Natural killer cell treated with Interleukin-12 subunit alpha and Interleukin-12 subunit beta and Interleukin-15 and Interleukin-18, amount 100 ng/mL, for 72 hours (primary cell): Measurements from ENCODE around the gene FEZ2. TPM values are rescaled to one million over a fixed set of nuclear protein-coding genes. Genes with fewer than 3 reads are reported as not detected.

Experiments
- ATAC-seq, 2 donors: fragments of 150-1000 bp; cut with Tn5 transposase in 1 of 2; sonication (Bioruptor Pico), chemical (Tn5 transposase) in 1 of 2; 2 replicates each; pipeline ENCODE4 v1.10.0; 2021
- DNase-seq: peaks from one replicate; pipeline ENCODE4 v3.0.0; 2022; ENCODE audit warnings: low spot score
- H3K27ac Mint-ChIP-seq, 2 donors: 1 replicate in 1 of 2; 2 replicates in 1 of 2; pipeline ENCODE4 v1.8.0; 2022; ENCODE audit warnings: mixed read lengths in 2 of 2, mild to moderate bottlenecking in 1 of 2, moderate library complexity in 1 of 2
- H3K27me3 Mint-ChIP-seq, 2 donors: 1 replicate in 1 of 2; 2 replicates in 1 of 2; pipeline ENCODE4 v1.8.0; 2022; ENCODE audit warnings: mixed read lengths in 2 of 2
- H3K36me3 Mint-ChIP-seq: one replicate; pipeline ENCODE4 v1.8.0; 2022; ENCODE audit warnings: mixed read lengths
- H3K4me1 Mint-ChIP-seq, 2 donors: 1 replicate in 1 of 2; 2 replicates in 1 of 2; pipeline ENCODE4 v1.8.0; 2022; ENCODE audit warnings: low read depth in 2 of 2, mixed read lengths in 2 of 2, mild to moderate bottlenecking in 1 of 2
- H3K4me3 Mint-ChIP-seq: one replicate; pipeline ENCODE4 v1.8.0; 2022; ENCODE audit warnings: mixed read lengths
- H3K9me3 Mint-ChIP-seq: 2 replicates; pipeline ENCODE4 v1.8.0; 2022; ENCODE audit warnings: mixed read lengths
- total RNA-seq, 2 donors: library from RNA; stranded (reverse); gene quantifications; one replicate each; pipeline ENCODE4 v1.2.3, GENCODE V29; 2022

The FEZ2 gene
- total RNA-seq, 2 donors from 2014 or later: 15.3 to 18.1 TPM

DNA sequence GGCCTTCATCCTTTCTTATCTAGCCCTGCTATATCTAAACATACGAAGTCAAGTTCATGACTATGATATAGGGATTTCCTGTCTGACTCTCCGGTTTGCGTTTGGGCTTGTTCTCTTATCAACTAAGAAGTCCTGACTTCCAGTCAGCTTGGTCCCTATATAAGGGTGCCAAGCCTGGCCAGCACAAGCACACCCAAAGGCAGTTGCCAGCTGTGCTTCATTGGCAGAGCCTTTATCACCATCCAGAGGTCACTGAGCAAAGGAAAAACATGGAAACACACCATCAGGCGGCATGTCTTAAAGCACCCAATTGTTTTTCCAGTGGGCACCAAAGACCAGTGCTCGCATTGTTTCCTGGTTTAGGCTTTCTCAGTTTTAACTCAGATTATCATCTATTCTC is 72.7 kb downstream of the FEZ2 start:
- Mint-ChIP-seq H3K27ac (no peak overlapping the region), H3K4me1 (peaks cover 10 to 13% of the 10 kb centered on the region in 2 donors), H3K4me3 (no peak overlapping the region), H3K27me3 (no peaks in the 10 kb centered on the region), H3K9me3 (no peaks in the 10 kb centered on the region), H3K36me3 (no peaks in the 10 kb centered on the region)
- ATAC-seq: no peak
- DNase-seq: no peak

DNA sequence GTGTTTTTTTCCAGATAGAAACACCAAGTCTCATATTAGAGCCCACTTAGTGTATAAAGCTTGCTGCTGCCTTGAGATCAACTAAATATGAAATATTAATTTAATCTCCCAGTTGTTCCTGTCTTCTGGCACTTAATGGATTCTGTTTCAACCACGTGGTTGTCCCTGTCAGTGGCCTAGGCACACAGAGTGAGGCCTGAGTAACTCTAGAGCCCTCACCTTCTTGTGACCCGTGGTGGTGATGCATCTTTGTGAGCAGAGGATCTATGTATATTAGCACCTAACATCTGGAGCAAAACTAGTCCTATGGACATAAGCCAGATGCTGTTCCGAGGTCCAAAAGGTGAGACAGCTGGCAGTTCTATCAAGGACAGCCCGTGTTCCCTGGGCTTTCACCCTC is 74.8 kb downstream of the FEZ2 start:
- Mint-ChIP-seq H3K4me3 (no peak overlapping the region), H3K4me1 (peaks cover 2 to 4% of the 10 kb centered on the region in 2 donors), H3K9me3 (no peaks in the 10 kb centered on the region), H3K27ac (no peak overlapping the region), H3K36me3 (no peaks in the 10 kb centered on the region), H3K27me3 (no peaks in the 10 kb centered on the region)
- ATAC-seq (no peak), DNase-seq (no peak)

DNA sequence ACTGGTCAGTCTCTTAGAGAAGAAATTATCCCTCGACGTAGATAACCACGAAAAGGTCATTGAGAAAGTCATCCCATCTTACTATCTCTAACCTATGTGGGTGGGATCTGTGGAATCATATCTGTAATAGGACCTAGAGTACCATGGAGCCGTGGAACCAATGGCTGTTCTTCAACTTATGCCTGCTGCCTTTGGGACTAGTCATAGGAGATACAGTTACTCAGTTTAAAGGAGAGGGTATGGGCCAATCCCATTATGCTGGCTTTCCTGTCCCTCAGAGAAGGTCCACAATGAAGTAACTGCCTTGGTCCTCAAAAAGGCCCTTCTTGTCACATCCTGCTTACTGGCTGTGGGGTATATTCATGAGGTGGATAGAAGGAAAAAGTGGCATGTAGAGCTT is 77.5 kb downstream of the FEZ2 start:
- no peaks in the 10 kb centered on the region for H3K9me3 Mint-ChIP-seq
- H3K4me3 Mint-ChIP-seq: no peak overlapping the region
- DNase-seq (no peak), ATAC-seq (no peak)
- peaks cover 7% of the 10 kb centered on the region for H3K36me3 Mint-ChIP-seq
- no peaks in the 10 kb centered on the region for H3K27me3 Mint-ChIP-seq
- no peaks in the 10 kb centered on the region for H3K4me1 Mint-ChIP-seq
- H3K27ac Mint-ChIP-seq: no peak overlapping the region

DNA sequence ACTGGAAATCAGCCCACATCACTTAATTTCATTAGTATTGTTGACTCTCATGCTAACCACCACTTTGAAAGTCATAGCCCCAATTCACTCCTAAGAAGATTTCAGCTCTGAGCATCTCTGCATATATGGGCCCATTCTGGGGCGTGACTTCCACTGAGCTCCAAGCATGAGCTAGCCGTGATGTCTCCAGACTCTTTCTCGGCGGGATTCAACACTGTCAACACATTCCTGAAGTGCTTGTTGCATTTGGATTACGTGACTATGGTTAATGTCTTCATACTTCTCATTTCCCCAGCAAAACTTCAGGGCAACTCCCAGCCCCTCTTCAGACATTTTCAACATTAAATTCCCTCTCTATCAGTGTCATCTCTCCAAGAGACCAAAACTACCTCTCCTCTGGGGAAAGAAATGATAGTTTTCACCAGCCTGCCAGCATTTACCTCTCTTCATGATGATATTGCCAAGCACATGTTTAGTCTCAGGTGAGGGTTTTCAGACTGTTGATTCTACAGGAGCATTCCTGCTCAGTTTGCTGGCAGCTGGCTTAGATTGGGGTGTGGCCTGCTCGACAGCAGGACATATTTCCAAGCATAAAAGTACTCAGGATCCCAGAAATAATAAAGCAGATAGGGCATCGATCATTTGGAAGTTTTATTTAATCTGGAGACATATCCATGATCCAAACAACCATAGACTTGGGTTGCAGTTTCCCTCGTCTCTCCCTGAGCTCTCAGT is 81.7 kb downstream of the FEZ2 start:
- no peak for DNase-seq
- H3K4me3 Mint-ChIP-seq: no peak overlapping the region
- H3K4me1 Mint-ChIP-seq: peaks cover 0 to 3% of the 10 kb centered on the region in 2 donors
- no peaks in the 10 kb centered on the region for H3K9me3 Mint-ChIP-seq
- peaks cover 8% of the 10 kb centered on the region for H3K36me3 Mint-ChIP-seq
- no peaks in the 10 kb centered on the region for H3K27me3 Mint-ChIP-seq
- H3K27ac Mint-ChIP-seq: no peak overlapping the region
- no peak for ATAC-seq

DNA sequence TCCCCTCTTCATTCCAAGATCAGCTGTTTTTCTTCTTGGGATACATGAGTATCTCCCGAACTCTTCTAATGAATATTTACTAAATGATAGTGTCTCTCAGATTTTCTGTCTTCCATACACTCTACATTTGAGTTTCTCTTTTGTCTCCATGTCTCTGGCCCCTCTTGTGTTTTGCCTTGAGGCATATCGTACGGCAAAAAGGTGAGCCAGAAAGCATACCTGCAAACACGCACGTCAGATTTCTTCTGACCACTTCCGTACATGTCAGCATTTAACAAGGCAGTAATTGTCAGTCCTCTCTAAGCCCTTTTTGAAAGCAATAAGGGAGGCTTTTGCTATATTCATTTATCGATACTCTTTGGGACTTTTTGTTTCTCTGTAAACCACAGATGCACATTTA is 82.4 kb downstream of the FEZ2 start:
- Mint-ChIP-seq H3K36me3 (peaks cover 8% of the 10 kb centered on the region), H3K9me3 (no peaks in the 10 kb centered on the region)

DNA sequence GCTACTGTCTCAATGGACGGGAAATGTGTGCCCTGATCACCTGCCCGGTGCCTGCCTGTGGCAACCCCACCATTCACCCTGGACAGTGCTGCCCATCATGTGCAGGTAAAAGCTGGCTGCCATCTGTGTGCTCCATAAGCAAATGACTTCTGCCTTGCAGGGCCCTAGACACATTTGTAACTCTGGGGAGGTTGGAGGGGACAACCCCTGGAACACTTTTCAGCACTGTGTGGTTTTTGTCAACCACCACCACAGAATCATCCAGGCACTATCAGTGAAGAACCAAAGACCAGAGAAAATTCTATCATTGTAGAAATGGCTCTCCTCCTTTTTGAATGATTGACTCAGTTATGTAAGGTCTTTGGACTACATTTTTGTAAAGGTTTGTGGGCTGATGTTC is 84.3 kb downstream of the FEZ2 start:
- peaks cover 0 to 3% of the 10 kb centered on the region in 2 donors for H3K4me1 Mint-ChIP-seq
- H3K27me3 Mint-ChIP-seq: no peaks in the 10 kb centered on the region
- H3K36me3 Mint-ChIP-seq: peaks cover 8% of the 10 kb centered on the region
- DNase-seq (no peak), ATAC-seq (peak in 1 of 2 donors; percentile 48)
- no peak overlapping the region for H3K27ac Mint-ChIP-seq
- no peak overlapping the region for H3K4me3 Mint-ChIP-seq
- no peaks in the 10 kb centered on the region for H3K9me3 Mint-ChIP-seq

More for the DNA sequence above, 82.4 kb downstream of the FEZ2 start:
- no peak overlapping the region for H3K27ac Mint-ChIP-seq
- H3K4me3 Mint-ChIP-seq: no peak overlapping the region
- no peaks in the 10 kb centered on the region for H3K27me3 Mint-ChIP-seq
- ATAC-seq: no peak
- DNase-seq: no peak
- peaks cover 0 to 3% of the 10 kb centered on the region in 2 donors for H3K4me1 Mint-ChIP-seq

DNA sequence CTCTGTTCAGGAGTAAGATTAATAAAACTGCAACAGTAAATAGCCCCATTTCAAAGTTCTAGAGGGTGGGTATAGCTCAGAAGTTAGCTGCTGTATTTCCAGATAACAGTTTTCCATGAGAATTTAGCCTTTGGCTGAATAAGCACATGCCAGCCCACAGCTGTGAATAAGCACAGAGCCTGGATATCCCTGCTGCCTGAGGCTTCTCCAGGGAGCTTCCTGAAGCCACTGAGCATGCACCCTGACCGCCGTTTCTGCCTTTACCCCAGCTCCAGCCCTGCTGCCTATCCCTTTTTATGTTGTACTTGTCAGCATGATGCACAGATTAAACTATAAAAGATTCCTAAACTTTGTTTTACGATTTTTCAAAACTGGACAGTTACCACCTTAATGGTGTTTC is 85.3 kb downstream of the FEZ2 start:
- Mint-ChIP-seq H3K27me3 (no peaks in the 10 kb centered on the region), H3K27ac (no peak overlapping the region), H3K36me3 (peaks cover 8% of the 10 kb centered on the region), H3K9me3 (no peaks in the 10 kb centered on the region), H3K4me3 (no peak overlapping the region), H3K4me1 (peaks cover 0 to 3% of the 10 kb centered on the region in 2 donors)
- ATAC-seq: no peak
- no peak for DNase-seq

DNA sequence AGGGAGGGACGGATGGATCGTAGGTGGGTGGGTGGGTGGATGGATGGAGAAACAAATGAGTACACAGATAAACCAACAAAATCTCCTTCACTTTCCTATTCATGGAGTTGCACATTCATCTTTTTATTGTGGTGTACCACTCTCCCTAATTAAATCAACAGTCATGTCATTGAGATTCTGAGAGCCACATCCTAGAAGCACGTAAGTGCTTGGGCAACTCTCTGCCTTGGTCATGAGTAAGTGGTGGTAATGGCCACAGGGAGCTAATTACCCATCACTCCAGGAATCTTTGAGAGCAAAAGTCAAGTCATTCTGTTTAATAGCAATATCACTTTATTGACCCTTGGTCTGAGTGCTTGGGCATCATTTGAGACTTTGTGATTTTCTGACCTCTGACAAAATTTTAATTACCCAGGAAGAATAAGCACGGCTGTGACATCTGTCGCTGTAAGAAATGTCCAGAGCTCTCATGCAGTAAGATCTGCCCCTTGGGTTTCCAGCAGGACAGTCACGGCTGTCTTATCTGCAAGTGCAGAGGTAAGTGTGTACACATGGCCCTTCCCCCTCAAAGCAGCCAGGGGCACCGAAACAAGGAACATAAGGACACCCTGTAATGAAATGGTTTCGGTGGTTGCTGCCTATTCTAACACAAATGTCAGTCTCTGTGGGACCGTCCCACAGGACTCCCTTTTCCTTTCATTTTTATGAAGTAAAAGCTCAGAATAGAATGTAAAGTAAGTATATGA is 85.9 kb downstream of the FEZ2 start:
- no peak for ATAC-seq
- no peak for DNase-seq
- Mint-ChIP-seq H3K27me3 (no peaks in the 10 kb centered on the region), H3K9me3 (no peaks in the 10 kb centered on the region), H3K27ac (no peak overlapping the region), H3K4me1 (peaks cover 0 to 3% of the 10 kb centered on the region in 2 donors), H3K36me3 (peaks cover 8% of the 10 kb centered on the region), H3K4me3 (no peak overlapping the region)

DNA sequence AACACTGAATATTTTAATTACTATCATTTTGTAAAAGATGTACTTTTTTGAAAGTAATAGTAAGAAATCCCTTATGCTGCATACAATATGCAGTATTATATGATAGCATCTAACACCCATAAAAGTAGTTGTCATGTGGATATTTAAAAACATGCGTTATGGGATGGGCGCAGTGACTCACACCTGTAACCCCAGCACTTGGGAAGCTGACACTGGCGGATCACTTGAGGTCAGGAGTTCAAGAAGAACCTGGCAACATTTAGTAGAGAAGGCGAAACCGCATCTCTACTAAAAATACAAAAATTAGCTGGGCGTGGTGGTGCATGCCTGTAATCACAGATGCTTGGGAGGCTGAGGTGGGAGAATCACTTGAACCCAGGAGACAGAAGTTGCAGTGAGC is 88.9 kb downstream of the FEZ2 start:
- Mint-ChIP-seq H3K4me1 (peaks cover 0 to 3% of the 10 kb centered on the region in 2 donors), H3K27ac (no peak overlapping the region), H3K4me3 (no peak overlapping the region), H3K9me3 (no peaks in the 10 kb centered on the region), H3K27me3 (no peaks in the 10 kb centered on the region), H3K36me3 (no peaks in the 10 kb centered on the region)
- DNase-seq: no peak
- ATAC-seq: no peak

DNA sequence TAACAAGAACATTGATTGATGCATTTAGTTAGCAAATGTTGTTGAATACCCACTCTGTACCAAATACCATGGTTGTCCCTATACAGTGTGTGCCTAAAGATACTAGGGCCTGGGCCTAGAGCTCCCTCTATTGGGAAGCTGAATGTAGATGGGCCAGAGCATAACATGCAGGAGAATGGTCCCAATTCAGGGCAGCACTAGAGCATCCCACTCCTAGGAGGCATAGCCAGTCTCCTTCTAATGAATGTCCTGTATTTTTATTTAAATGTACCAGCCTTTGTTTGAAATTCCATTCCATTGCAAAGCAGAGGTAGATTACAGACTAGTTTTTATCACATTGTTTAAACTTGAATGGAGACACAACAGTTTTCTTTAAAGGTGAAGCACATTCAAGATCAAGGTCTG is 90.6 kb downstream of the FEZ2 start:
- Mint-ChIP-seq H3K4me1 (no peaks in the 10 kb centered on the region), H3K4me3 (no peak overlapping the region), H3K36me3 (no peaks in the 10 kb centered on the region), H3K9me3 (no peaks in the 10 kb centered on the region), H3K27me3 (no peaks in the 10 kb centered on the region), H3K27ac (no peak overlapping the region)
- DNase-seq (no peak), ATAC-seq (peak; percentile 65 to 73)

Other genes with a start within 250 kb of the FEZ2 start
- gene CRIM1, start 242.4 kb downstream of the FEZ2 start, total RNA-seq: 10 to 100 TPM in 1 of 2 donors, 1 to 10 TPM in 1; 6.6 to 13.6 TPM
- gene VIT, start 98.5 kb upstream of the FEZ2 start, total RNA-seq: not detected